Activated CD4-positive, alpha-beta T cell treated with anti-CD3 and anti-CD28 coated beads, Interleukin-10, Interleukin-2, amounts not matched to agents 100 ng/mL and 50 ng/mL, durations not matched to agents 16 hours and 8 hours (primary cell): Measurements from ENCODE around the gene TMEM101.
"Not testable (repeated sequence)": the region's sequence is repeated elsewhere in the genome, so short reads cannot be mapped to it uniquely, and the experiment has no call there.

Experiments
- DNase-seq: peaks from one replicate; pipeline ENCODE4 v3.0.0-alpha.2; 2020

TMEM101 gene

DNA sequence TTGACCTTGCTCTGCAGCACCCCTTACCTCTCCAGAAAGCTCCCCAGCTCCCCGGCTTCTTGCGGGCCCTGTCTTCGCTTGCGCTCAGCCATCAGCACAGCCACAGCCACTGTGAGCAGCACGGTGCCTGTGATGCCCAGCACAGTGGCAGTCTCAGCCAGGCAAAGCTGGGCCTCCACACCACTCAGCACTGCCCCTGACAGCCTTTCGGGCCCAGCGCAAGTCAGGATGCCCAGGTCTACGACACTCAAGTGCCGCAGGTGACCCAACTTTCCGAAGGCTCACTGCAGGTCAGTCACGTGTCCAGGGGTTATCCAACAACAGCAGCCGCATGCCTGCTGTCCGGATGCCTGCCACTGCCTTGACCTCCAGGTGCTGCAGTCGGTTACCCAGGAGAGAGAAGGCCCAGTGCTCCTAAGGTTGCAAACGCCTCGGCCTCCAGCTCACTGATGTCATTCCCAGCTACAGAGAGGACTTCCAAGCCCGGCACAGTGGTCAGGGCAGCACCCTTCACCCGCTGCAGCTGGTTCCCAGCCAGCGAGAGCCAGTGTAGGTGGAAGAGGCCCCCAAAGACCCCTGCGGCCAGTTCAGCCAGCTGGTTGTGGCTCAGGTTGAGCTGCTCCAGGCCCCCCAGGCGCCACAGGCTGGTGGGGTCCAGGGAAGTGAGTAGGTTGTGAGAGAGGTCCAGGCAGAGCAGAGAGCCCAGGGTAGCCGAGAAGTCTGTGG is 8.9 kb upstream of the TMEM101 start:
- no peak for DNase-seq

DNA sequence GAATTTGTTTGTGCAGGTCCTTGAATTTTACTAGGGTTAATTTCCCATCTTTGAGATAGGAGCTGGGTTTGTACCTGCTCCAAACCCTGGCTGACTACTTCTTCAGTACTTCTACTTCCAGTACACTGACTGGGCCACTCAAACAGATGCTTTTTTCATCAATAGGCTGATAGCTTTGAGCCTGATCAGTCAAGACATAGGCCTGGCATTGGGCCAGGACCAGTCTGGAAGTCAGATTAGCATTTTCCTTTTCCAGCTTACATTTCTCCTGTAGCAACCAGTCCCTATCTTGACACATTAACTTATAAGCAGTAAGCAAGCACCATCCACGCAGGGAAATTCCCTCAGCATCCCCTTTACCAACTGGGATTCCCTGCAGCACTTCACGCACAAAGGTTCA is 7.5 kb upstream of the TMEM101 start:
- no peak for DNase-seq

DNA sequence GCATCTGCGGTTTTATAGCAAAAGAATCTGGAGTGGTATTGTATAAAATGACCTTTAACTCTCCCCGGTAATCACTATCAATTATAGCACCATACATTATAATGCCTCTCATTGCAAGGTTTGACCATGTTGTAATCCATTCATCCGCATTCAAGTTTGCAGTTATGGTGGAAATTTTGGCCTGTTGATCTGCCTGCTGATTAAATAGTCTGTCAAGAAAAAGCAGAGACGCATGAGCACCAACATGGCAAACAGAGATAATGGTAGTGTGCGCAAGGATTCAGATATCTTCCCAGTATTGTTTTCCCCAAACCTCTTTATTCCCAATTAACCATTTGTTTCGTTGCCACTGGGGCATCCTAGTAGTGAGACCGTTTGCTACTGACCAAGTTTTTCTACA is 6.5 kb upstream of the TMEM101 start:
- DNase-seq, result not testable (repeated sequence)

GRCh38 chr17:44014133-44014436 is 678 bp downstream of the TMEM101 start:
- no peak for DNase-seq

DNA sequence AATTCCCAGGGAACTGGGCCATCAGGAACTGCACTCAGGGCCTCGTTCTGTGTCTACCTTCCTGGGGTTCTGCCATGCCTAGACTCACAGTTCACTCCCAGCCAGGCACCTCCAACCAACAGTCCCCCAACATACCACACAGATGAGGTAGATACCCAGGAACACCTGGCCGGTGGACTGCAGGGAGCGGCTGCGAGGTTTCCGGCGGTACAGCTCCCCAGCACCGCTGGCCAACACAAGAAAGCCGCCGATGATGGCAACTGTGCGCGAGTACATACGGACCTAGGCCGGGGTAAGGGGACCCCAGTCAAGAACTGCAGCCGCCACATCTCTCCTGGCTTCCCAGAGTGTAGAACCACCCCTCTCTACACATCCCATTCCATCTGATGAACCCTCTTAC is 1.9 kb downstream of the TMEM101 start:
- DNase-seq, result no peak

GRCh38 chr17:44012391-44012790 is 2.4 kb downstream of the TMEM101 start:
- no peak for DNase-seq

DNA sequence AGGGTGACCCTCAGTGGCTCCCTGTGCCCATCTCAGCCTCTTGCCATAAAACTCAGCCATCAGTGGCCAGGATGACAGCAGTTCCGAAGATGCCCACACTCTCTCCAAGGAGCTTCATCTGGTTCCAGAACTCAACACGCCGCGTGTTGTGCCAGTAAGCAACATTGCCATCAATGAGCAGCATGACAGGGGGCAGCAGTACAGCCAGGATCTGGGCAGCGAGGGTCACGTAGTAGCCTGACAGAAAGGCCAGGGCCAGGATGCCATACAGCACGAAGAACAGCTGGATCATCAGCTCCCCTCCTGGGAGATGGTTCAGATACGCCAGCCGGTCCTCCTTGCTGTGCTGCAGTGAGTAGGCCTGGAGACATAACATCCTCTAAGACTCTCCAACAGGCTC is 2.9 kb downstream of the TMEM101 start:
- DNase-seq, result no peak

DNA sequence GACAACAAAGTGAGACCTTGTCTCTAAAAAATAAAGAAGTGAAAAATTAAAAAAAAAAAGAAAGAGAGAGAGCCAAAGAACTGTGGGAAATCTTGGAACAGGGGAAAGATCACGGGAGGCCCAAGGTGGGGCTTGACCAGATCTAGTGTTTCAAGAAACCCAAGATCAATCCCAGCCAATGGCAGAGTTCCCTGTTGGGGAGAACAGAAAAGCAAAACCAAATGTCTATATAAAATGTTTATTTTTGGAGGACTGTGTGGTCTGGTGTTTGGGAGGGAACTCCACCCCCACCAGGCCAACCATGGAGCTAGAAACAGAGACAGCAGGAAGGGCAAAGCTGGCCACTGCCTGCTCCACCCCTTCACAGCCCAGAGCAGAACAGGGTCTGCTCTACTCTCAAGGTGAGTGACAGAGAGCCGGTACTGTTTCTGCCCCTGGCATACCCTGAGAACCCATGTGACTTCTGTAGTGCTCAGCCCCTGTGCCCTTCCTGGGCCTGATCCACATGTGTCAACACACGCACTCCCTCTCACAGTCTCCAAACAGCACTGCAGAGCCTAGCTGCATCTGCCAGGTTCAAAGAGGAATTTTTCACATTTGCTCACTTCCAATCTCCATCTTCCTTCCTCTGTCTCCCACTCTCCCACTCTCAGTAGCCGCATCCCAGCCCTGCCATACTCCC is 3.7 kb downstream of the TMEM101 start:
- no peak for DNase-seq

DNA sequence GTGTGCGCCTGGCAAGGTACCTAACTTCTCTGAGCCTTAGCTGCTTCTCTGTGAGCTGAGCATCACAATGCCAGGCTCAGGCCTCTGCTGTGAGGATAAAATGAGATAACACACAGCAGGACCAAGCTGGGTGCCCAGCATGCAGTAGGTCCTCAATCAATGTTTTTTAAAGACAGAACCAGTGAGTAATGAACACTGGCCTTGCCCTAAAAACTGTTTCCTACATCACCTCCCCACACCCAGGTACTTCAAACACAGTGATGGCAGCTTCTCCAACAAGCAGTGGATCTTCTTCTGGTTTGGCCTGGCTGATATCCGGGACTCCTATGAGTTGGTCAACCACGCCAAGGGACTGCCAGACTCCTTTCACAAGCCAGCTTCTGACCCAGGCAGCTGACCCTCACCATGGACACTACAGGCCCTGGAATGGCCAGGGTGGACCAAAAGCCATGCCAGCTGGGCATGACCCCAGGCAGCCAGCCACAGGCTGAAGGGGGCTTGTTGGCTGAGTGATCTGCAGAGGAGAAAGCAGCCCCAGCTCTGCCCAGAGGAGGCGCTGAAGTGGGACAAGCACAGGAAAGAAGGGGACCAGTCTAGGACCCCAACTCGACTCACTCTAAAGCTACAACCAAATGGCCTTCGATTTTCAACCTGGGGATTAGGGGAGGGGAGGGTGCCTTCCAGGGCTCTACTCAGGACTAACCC is 6.4 kb downstream of the TMEM101 start:
- no peak for DNase-seq

- no peak for DNase-seq
These were observed 7.2 kb downstream of the TMEM101 start for GRCh38 chr17:44007346-44008204.

GRCh38 chr17:44006598-44007345 is 8.0 kb downstream of the TMEM101 start:
- peak; percentile 99 for DNase-seq

GRCh38 chr17:44006272-44006597 is 8.5 kb downstream of the TMEM101 start:
- DNase-seq, result peak; percentile 11

DNA sequence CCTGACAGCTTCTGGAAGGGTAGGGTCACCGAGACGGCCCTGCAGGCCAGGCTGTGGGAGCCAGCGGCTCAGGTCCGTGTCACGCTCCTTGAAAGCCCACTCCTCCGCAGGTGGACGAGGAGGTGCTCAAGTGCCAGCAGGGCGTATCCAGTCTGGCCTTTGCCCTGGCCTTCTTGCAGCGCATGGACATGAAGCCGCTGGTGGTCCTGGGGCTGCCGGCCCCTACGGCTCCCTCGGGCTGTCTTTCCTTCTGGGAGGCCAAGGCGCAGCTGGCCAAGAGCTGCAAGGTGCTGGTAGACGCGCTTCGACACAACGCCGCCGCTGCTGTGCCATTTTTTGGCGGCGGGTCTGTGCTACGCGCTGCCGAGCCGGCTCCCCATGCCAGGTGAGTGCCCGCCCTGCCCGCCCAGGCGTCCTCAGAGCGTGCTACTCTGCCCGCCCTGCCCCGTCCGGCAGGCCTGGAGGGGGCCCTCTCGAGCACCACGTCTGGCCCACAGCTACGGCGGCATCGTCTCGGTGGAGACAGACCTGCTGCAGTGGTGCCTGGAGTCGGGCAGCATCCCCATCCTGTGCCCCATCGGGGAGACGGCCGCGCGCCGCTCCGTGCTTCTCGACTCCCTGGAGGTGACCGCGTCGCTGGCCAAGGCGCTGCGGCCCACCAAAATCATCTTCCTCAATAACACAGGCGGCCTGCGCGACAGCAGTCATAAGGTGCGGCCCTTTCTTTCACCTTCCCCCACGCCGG is 9.1 kb downstream of the TMEM101 start:
- peak; percentile 39 for DNase-seq

DNA sequence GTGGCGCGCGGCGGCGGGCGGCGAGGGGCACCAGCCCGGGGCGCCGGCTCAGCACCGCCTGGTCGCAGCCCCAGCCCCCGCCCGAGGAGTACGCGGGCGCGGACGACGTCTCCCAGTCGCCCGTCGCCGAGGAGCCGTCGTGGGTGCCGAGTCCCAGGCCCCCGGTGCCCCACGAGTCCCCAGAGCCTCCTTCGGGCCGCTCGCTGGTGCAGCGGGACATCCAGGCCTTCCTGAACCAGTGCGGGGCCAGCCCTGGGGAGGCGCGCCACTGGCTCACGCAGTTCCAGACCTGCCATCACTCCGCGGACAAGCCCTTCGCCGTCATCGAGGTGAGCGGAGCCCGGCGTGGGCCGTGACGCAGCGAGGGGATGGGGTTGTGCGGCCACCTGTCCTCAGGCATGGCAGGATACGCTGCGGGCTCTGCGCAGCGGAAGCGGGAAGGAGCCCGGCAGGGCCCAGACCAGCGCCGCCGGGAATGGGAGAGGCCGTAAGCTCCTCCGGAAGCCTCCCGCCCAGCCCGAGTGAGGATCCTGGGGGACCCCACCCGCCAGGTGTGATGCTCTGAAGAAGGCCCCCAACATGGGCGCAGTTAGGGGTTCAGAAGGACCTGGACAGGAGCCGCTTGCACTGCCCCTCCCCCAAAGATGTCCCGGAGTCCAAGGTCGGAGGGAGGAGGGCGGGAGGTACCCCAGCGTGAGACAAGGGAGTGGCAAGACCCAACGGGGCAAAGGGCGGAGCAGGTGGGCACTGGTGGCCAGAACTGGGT is 9.8 kb downstream of the TMEM101 start:
- peak; percentile 23 for DNase-seq

DNA sequence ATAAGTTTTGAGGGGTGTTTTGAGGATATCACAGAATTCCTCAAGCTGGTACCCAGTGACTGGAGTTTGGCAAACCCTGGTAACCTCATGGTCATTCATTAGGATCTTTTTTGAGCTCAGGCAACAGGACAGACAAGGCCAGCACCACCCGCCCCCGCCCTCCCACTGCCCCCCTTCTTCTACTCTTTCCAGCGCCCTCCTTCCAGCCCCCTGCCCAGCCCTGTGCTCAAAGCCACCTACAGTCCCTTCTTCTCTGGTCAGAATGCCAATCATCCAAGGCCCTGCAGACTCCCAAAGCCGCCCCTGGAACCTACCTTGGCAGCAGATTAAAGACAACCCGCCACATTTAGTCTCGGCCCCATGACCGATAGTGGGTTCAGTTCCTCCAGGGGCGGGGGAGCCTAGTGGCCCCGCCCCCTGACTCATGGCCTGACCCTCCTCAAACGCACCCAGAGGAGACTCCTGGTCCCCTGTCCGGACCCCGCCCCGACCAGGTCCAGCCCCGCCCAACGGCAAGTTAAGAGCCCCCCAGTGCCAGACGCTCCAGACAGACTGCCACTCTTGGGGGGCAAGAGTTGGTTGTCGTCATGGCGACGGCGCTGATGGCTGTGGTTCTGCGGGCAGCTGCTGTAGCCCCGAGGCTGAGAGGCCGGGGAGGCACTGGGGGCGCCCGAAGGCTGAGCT is 10.5 kb downstream of the TMEM101 start, which contains the start of gene NAGS:
TSS of gene NAGS (plus strand) at position 546 of the 684 bp plus-strand sequence. CDS start at position 588, 42 bp downstream.
- no peak for DNase-seq

GRCh38 chr17:44002141-44002848 is 12.5 kb downstream of the TMEM101 start:
- DNase-seq, result no peak

GRCh38 chr17:44001461-44001920 is 13.3 kb downstream of the TMEM101 start:
- no peak for DNase-seq

GRCh38 chr17:44000871-44001460 is 13.8 kb downstream of the TMEM101 start:
- no peak for DNase-seq
